Esophagus muscularis mucosa (tissue), 4 donors: ENCODE results near the gene DARS1. TPM values are rescaled to one million over a fixed set of nuclear protein-coding genes. Genes with fewer than 3 reads are reported as not detected.

Experiments used
- DNase-seq: peaks from one replicate; pipeline ENCODE4 v3.0.0-alpha.2; 2017; ENCODE audit errors: extremely low spot score
- H3K27ac ChIP-seq, 4 donors: fragments of 200-600 bp; sonication (generic); replicated peaks in 1 of 4; 1 replicate in 3 of 4; 2 replicates in 1 of 4; pipeline ENCODE4 v1.5.1; 2016 to 2019; ENCODE audit warnings: mild to moderate bottlenecking in 1 of 4
- H3K27me3 ChIP-seq, 4 donors: fragments of 200-600 bp; sonication (generic); one replicate each; pipeline versions ENCODE4 v1.5.1 to v1.6.0; 2016 to 2019
- H3K36me3 ChIP-seq, 4 donors: fragments of 200-600 bp; sonication (generic); one replicate each; pipeline ENCODE4 v1.5.1; 2016 to 2019
- H3K4me1 ChIP-seq, 4 donors: fragments of 200-600 bp; sonication (generic); one replicate each; pipeline ENCODE4 v1.5.1; 2016 to 2019
- H3K4me3 ChIP-seq, 4 donors: fragments of 200-600 bp; sonication (generic); 1 replicate in 2 of 4; 2 replicates in 2 of 4; pipeline ENCODE4 v1.5.1; 2016 to 2019; ENCODE audit warnings: mild to moderate bottlenecking in 4 of 4, moderate library complexity in 1 of 4
- H3K9me3 ChIP-seq, 4 donors: fragments of 200-600 bp; sonication (generic); 1 replicate in 3 of 4; 2 replicates in 1 of 4; pipeline ENCODE4 v1.5.1; 2016 to 2019
- CTCF ChIP-seq, 3 experiments: fragments of 200-600 bp in 2 of 3; fragments of 450-650 bp in 1 of 3; sonication (generic) in 2 of 3; IDR thresholded peaks; one replicate each; pipeline ENCODE4 v1.5.1; 2017 to 2019; ENCODE audit warnings: antibody characterized with exemption in 3 of 3, mild to moderate bottlenecking in 2 of 3, moderate library complexity in 1 of 3
- EP300 ChIP-seq: sonication (generic); formaldehyde crosslinking; IDR thresholded peaks from one replicate; pipeline ENCODE4 v1.6.1; 2017; ENCODE audit warnings: antibody characterized with exemption
- POLR2A ChIP-seq: fragments of 450-650 bp; IDR thresholded peaks from one replicate; pipeline ENCODE4 v1.6.1; 2017; ENCODE audit warnings: antibody characterized with exemption, moderate library complexity, mild to moderate bottlenecking, low read depth
- POLR2AphosphoS5 ChIP-seq, 2 donors: sonication (generic); formaldehyde crosslinking; IDR thresholded peaks; one replicate each; pipeline ENCODE4 v1.6.1; 2017; ENCODE audit warnings: antibody characterized with exemption in 2 of 2
- WGBS: methylation state at CpG from one replicate; pipeline ENCODE4 v1.1.5; 2018; 5-methylcytosine and 5-hydroxymethylcytosine counted together
- intact Hi-C: fragments of 100-400 bp; cut with DNase I; formaldehyde crosslinking; loops from one replicate; pipeline ENCODE4 v1.15.1; 2023
- total RNA-seq, 4 donors: library from RNA; depleted of rRNA; stranded (reverse); fragments of >200 nt; gene quantifications; one replicate each; pipeline versions ENCODE4 v1.1.0 to v1.2.1, GENCODE V29; 2016

DARS1 gene
- total RNA-seq, 4 donors from 2014 or later = 98.8 to 129 (median 121) TPM

GRCh38 chr2:136014411-136014810 lies 29.0 kb upstream of the DARS1 start:
- no peak for TF ChIP-seq POLR2AphosphoS5 (IDR thresholded peaks at IDR 0.05)
- TF ChIP-seq EP300 = no peak
- TF ChIP-seq CTCF (IDR thresholded peaks at IDR 0.05) = no peak
- TF ChIP-seq POLR2A = no peak
- H3K4me1 ChIP-seq = peaks cover 14 to 19% (median 15%) of the 10 kb centered on the region in 4 donors
- no peak for DNase-seq
- no peaks in the 10 kb centered on the region for H3K9me3 ChIP-seq
- 64% methylated on average over 2 of the region's 2 CpGs for WGBS
- no peaks in the 10 kb centered on the region for H3K27me3 ChIP-seq
- intact Hi-C loops = no loop called here
- no peaks in the 10 kb centered on the region for H3K36me3 ChIP-seq
- H3K4me3 ChIP-seq = no peak overlapping the region
- peak overlapping the region in 2 of 4 donors; percentile 36 to 56 for H3K27ac ChIP-seq

DNA sequence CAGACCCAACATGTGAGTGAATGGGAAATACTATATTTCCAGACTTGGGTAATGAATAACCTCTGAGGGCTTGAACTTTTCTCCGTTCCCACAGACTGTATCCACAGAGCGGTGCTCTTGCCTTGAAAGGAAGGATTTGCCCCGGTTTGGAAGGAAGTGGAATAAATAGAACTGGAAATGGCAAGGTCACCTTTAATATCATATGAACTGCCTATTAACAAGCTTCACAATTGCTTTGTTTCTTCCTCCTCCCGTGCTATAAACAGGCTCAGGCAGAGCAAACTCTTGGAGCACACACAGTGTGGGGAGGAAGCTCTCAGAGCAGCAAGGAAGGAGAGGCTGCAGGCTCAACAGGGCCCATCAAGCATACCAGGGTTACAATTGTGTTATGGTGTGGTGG lies 28.5 kb upstream of the DARS1 start:
- TF ChIP-seq POLR2A (no peak), CTCF (IDR thresholded peaks at IDR 0.05) (no peak), POLR2AphosphoS5 (IDR thresholded peaks at IDR 0.05) (no peak), EP300 (no peak)
- 42% methylated on average over 4 of the region's 4 CpGs for WGBS
- DNase-seq = no peak
- H3K27me3 ChIP-seq = no peaks in the 10 kb centered on the region
- H3K36me3 ChIP-seq = no peaks in the 10 kb centered on the region
- peaks cover 12 to 18% (median 15%) of the 10 kb centered on the region in 4 donors for H3K4me1 ChIP-seq
- H3K27ac ChIP-seq = peak overlapping the region in 3 of 4 donors; percentile 36 to 56 (median 43)
- H3K4me3 ChIP-seq = no peak overlapping the region
- intact Hi-C loops = no loop called here
- no peaks in the 10 kb centered on the region for H3K9me3 ChIP-seq

DNA sequence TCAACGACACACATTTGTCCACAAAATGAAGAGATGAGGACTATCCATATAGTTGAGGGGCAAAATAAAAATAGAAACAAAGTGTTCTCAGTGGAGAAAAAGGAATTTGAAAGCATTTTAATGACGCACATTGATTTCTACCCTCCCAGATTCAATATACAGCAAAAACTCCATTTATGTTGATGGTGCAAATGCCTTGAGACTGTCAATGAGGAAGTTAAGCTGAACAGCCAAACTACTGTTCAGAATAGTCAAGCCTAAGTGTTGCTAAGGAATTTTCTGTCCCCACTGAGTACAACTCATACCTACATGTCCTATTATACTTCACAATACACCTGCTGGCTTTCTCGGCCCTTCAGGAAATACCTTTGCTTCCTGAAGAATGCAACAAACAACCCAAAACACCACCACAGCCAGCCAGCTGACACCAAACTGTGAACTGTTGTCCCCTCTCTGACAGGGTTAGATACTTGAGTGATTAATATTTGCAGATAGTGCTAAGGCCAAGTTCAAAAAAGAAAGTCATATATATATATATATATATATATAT lies 27.8 kb upstream of the DARS1 start:
- DNase-seq = no peak

DNA sequence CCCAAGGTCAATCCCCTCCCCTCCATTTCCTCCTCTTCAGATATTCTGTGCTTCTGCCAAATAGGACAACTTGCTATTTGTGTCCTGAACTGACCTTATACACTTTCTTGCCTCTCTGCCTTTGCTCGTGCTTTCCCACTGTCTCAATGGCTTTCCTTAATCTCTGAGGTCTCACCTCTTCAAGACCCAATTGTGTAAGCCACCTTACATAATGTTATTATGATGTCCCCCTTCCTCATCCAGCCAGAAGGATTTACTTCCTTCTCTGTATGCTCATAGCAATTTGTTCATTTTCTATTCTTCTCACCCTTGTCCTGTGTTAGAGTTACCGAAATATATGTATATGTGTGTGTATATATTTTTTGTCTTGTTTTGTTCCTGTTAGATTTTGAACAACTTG lies 26.9 kb upstream of the DARS1 start:
- no peak overlapping the region for H3K4me3 ChIP-seq

More for the DNA sequence above, 27.8 kb upstream of the DARS1 start:
- H3K4me1 ChIP-seq = peaks cover 12 to 18% (median 15%) of the 10 kb centered on the region in 4 donors
- no peaks in the 10 kb centered on the region for H3K36me3 ChIP-seq
- H3K27ac ChIP-seq = no peak overlapping the region
- no peaks in the 10 kb centered on the region for H3K27me3 ChIP-seq
- no peak overlapping the region for H3K4me3 ChIP-seq
- intact Hi-C loops = no loop called here
- WGBS = 81% methylated on average over 3 of the region's 3 CpGs
- no peak for TF ChIP-seq POLR2AphosphoS5 (IDR thresholded peaks at IDR 0.05)
- no peaks in the 10 kb centered on the region for H3K9me3 ChIP-seq

GRCh38 chr2:136010126-136010525 lies 24.7 kb upstream of the DARS1 start:
- DNase-seq = no peak
- TF ChIP-seq EP300 (no peak), CTCF (IDR thresholded peaks at IDR 0.05) (no peak), POLR2AphosphoS5 (IDR thresholded peaks at IDR 0.05) (no peak), POLR2A (no peak)
- Histone ChIP-seq H3K4me1 (peaks cover 14 to 32% (median 20%) of the 10 kb centered on the region in 4 donors), H3K9me3 (no peaks in the 10 kb centered on the region), H3K27ac (no peak overlapping the region), H3K27me3 (no peaks in the 10 kb centered on the region), H3K4me3 (no peak overlapping the region), H3K36me3 (no peaks in the 10 kb centered on the region)
- 98% methylated on average over 2 of the region's 2 CpGs for WGBS
- intact Hi-C loops = no loop called here

More for the DNA sequence above, 26.9 kb upstream of the DARS1 start:
- DNase-seq = no peak
- Histone ChIP-seq H3K9me3 (no peaks in the 10 kb centered on the region), H3K27me3 (no peaks in the 10 kb centered on the region), H3K4me1 (peaks cover 12 to 18% (median 15%) of the 10 kb centered on the region in 4 donors), H3K36me3 (no peaks in the 10 kb centered on the region), H3K27ac (no peak overlapping the region)
- 49% methylated on average over 2 of the region's 2 CpGs for WGBS
- intact Hi-C loops = no loop called here
- TF ChIP-seq POLR2A = no peak
